Measurements from ENCODE around the gene CTSD.

DNA sequence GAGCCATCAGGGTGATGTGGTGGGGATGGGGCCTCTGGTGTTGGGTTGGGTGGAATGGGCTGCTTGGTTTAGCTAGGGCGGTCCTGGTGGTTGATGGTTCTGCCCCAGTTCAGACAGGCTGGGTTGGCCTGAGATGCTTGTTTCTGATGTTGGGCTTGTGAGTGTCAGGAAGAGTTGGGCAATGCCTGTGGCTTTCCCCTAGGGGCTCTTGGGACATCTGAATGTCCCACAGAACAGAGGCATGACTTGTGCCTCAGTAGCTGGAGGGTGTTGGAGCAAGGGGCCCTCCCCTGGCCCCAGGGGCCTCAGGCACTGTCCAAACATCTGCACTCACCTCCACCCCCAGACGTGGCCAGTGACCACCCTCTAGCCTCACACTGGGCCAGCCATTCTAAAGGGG is 14.0 kb upstream of the CTSD start:
- TF ChIP-seq, protein P1, sequence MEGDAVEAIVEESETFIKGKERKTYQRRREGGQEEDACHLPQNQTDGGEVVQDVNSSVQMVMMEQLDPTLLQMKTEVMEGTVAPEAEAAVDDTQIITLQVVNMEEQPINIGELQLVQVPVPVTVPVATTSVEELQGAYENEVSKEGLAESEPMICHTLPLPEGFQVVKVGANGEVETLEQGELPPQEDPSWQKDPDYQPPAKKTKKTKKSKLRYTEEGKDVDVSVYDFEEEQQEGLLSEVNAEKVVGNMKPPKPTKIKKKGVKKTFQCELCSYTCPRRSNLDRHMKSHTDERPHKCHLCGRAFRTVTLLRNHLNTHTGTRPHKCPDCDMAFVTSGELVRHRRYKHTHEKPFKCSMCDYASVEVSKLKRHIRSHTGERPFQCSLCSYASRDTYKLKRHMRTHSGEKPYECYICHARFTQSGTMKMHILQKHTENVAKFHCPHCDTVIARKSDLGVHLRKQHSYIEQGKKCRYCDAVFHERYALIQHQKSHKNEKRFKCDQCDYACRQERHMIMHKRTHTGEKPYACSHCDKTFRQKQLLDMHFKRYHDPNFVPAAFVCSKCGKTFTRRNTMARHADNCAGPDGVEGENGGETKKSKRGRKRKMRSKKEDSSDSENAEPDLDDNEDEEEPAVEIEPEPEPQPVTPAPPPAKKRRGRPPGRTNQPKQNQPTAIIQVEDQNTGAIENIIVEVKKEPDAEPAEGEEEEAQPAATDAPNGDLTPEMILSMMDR (IDR thresholded peaks at IDR 0.05): no peak
- TF ChIP-seq POLR2A (IDR thresholded peaks at IDR 0.05): no peak

Measured in tibial nerve (tissue), 3 donors.